ENCODE results near the gene ZWINT. TPM values are rescaled to one million over a fixed set of nuclear protein-coding genes. Genes with fewer than 3 reads are reported as not detected.

The ZWINT gene
- total RNA-seq, 2 donors from 2014 or later, result 1.3 to 1.8 TPM

DNA sequence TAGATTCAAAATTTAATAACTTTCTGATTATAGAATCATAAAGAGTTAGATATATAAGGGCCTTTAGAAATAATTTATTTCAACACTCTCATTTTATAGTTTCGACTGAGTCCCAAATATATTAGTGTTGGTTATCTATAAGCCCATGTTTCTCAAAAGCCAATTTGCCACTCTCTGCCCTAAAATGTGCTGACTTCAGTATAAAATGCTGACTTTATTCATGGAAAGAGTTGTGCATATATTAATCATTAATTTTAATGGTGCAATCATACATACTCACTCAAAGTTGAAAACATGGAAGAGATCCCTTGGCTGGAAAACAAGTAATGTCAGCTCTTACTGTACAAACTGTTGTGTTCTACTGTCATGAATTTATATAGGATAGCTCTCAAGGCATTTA is 19.4 kb downstream of the ZWINT start:
- peaks cover 0 to 15% of the 10 kb centered on the region in 2 donors for H3K9me3 ChIP-seq

DNA sequence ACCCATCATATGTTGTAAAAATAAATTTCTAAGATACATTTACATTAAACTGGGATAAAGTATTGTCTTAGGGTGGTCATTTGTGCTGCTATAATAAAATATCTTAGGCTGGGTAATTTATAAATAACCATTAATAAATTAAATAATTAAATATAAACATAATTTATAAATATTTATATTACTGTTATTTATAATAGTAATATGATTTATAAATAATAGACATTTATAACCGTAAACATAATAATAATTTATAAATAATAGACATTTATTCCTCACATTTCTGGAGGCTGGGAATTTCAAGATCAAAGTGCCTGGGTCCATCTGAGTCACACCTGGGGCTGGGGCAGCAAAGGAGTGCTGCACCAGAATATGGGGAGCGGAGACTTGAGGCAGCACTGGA is 31.1 kb downstream of the ZWINT start:
- no peak for DNase-seq (ENCODE audit: low spot score)
- Histone ChIP-seq H3K27me3 (no peaks in the 10 kb centered on the region), H3K4me3 (no peak overlapping the region), H3K27ac (no peak overlapping the region), H3K36me3 (no peaks in the 10 kb centered on the region), H3K4me1 (no peaks in the 10 kb centered on the region), H3K9me3 (peaks cover 0 to 11% of the 10 kb centered on the region in 2 donors)
- TF ChIP-seq, protein P1, sequence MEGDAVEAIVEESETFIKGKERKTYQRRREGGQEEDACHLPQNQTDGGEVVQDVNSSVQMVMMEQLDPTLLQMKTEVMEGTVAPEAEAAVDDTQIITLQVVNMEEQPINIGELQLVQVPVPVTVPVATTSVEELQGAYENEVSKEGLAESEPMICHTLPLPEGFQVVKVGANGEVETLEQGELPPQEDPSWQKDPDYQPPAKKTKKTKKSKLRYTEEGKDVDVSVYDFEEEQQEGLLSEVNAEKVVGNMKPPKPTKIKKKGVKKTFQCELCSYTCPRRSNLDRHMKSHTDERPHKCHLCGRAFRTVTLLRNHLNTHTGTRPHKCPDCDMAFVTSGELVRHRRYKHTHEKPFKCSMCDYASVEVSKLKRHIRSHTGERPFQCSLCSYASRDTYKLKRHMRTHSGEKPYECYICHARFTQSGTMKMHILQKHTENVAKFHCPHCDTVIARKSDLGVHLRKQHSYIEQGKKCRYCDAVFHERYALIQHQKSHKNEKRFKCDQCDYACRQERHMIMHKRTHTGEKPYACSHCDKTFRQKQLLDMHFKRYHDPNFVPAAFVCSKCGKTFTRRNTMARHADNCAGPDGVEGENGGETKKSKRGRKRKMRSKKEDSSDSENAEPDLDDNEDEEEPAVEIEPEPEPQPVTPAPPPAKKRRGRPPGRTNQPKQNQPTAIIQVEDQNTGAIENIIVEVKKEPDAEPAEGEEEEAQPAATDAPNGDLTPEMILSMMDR (IDR thresholded peaks at IDR 0.05), result no peak

More for the DNA sequence above, 19.4 kb downstream of the ZWINT start:
- DNase-seq (ENCODE audit: low spot score), result no peak
- H3K36me3 ChIP-seq, result no peaks in the 10 kb centered on the region
- H3K27ac ChIP-seq, result no peak overlapping the region
- no peak overlapping the region for H3K4me3 ChIP-seq
- H3K4me1 ChIP-seq, result no peaks in the 10 kb centered on the region
- H3K27me3 ChIP-seq, result no peaks in the 10 kb centered on the region
- TF ChIP-seq, protein P1 (IDR thresholded peaks at IDR 0.05), result no peak

DNA sequence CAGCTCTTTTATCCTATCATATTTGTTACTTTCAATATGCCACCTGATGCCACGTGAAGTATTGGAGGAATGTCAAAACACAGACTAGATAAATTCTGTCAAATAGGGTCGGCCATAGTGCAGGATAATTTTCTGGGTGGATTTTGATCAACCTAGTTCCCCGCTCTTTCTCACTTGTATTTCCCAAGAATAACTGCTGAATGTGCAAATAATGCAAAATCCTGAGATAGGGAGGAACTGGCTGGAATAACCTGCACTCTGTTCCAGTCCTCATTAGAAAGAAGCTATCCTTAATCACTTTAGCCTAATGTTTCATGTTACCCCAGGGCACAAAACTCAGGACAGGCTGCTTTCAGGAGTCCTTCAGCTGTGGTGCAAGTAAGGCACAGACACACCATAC is 33.9 kb downstream of the ZWINT start:
- no peaks in the 10 kb centered on the region for H3K27me3 ChIP-seq
- DNase-seq (ENCODE audit: low spot score), result no peak
- H3K27ac ChIP-seq, result no peak overlapping the region
- no peak overlapping the region for H3K4me3 ChIP-seq
- no peaks in the 10 kb centered on the region for H3K4me1 ChIP-seq
- H3K9me3 ChIP-seq, result no peaks in the 10 kb centered on the region
- TF ChIP-seq, protein P1 (IDR thresholded peaks at IDR 0.05), result no peak
- no peaks in the 10 kb centered on the region for H3K36me3 ChIP-seq

DNA sequence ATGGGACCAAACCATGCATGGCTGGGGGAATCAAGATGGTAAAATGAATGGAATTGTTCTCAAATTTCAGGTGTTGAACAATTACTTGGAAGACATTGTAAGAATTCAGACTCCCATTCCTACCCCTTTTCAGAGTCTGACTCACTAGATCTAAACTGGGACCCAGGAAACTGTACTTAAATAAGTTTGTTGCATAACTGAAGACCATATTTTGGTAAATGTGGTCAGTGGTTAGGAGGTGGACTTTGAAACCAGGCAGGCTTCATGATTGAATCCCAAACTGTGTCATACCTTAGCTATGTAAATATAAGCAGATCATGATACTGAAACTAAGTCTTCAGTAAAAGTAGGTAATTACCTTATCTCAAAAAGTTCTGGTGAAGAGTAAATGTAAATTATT is 41.7 kb downstream of the ZWINT start:
- no peak for DNase-seq (ENCODE audit: low spot score)
- no peaks in the 10 kb centered on the region for H3K9me3 ChIP-seq
- TF ChIP-seq, protein P1 (IDR thresholded peaks at IDR 0.05), result no peak
- H3K4me1 ChIP-seq, result no peaks in the 10 kb centered on the region
- no peak overlapping the region for H3K27ac ChIP-seq
- H3K36me3 ChIP-seq, result no peaks in the 10 kb centered on the region
- no peaks in the 10 kb centered on the region for H3K27me3 ChIP-seq
- H3K4me3 ChIP-seq, result no peak overlapping the region

DNA sequence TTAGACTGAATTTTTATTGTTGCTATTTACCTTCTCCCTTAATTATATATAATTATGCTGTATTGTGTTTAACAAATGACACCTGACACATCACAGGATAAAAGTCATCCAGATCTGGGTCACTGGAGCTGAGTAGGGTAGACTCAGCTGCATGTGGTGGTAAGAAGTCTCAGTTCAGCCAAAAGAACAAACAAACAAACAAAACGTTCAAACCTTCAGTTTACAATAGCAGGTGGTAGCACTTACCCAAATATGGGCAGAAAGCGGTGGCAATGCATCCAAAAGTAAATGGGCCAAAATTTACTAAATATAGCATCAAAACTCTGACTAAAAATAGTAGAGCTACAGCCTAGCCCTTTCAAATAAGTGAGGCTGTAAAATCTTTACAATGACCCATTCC is 42.2 kb downstream of the ZWINT start:
- Histone ChIP-seq H3K27ac (no peak overlapping the region), H3K27me3 (no peaks in the 10 kb centered on the region), H3K9me3 (no peaks in the 10 kb centered on the region), H3K4me3 (no peak overlapping the region), H3K4me1 (no peaks in the 10 kb centered on the region), H3K36me3 (no peaks in the 10 kb centered on the region)
- TF ChIP-seq, protein P1 (IDR thresholded peaks at IDR 0.05), result no peak
- no peak for DNase-seq (ENCODE audit: low spot score)

DNA sequence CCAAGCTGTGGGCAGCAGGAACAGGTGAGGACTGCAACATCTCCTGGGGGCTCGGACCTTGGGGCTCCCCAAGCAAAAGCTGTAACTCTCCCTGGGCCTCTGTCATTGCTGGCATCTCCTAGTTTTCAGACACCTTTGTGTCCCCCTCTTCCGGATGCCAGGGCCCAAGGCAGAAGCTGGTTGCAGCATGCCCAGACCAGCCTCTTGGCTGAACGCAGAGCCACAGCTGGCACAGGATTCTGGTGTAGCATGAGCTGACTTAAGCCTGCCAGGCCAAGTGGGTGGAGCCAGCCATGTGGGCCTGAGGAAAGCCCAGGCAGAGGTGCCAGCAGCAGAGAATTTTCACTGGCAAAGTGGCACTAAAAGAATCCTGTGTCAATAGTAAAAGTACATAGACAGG is 43.5 kb downstream of the ZWINT start:
- DNase-seq (ENCODE audit: low spot score), result no peak
- TF ChIP-seq, protein P1 (IDR thresholded peaks at IDR 0.05), result no peak

More for the DNA sequence above, 43.5 kb downstream of the ZWINT start:
- no peak overlapping the region for H3K27ac ChIP-seq
- no peak overlapping the region for H3K4me3 ChIP-seq
- no peaks in the 10 kb centered on the region for H3K27me3 ChIP-seq
- no peaks in the 10 kb centered on the region for H3K36me3 ChIP-seq
- no peaks in the 10 kb centered on the region for H3K4me1 ChIP-seq
- H3K9me3 ChIP-seq, result no peaks in the 10 kb centered on the region

All from right atrium auricular region (tissue), 2 donors.